ENCODE measurements around the gene CRACDL.

- TF ChIP-seq CTCF (IDR thresholded peaks at IDR 0.05; ENCODE audit: insufficient read depth, low read length): no peak
- no peak for TF ChIP-seq POLR2AphosphoS5 (IDR thresholded peaks at IDR 0.05; ENCODE audit: low read depth)
- no peak for TF ChIP-seq GABPA (IDR thresholded peaks at IDR 0.05; ENCODE audit: low read depth)
- no peak for TF ChIP-seq REST (IDR thresholded peaks at IDR 0.05; ENCODE audit: insufficient replicate concordance, low read depth)
- no peak for TF ChIP-seq SPI1 (IDR thresholded peaks at IDR 0.05; ENCODE audit: borderline replicate concordance, low read depth)
These were observed 102.7 kb downstream of the CRACDL start for GRCh38 chr2:98833172-98833916.
